Mesodermal cell (in vitro differentiated cells): ENCODE data around the gene COQ8B.

Source experiments
- H3K27ac ChIP-seq: 2 replicates; pipeline ENCODE4 v1.7.0; 2013; ENCODE audit warnings: mild to moderate bottlenecking, low read depth, low read length, moderate library complexity; ENCODE audit not compliant: severe bottlenecking
- H3K36me3 ChIP-seq: 2 replicates; pipeline ENCODE4 v1.7.1; 2013; ENCODE audit warnings: mild to moderate bottlenecking, low read length, moderate library complexity; ENCODE audit not compliant: control insufficient read depth, insufficient read depth
- H3K4me1 ChIP-seq: one replicate; pipeline ENCODE4 v1.7.1; 2013; ENCODE audit warnings: mild to moderate bottlenecking, low read length; ENCODE audit not compliant: insufficient read depth, control insufficient read depth, poor library complexity, severe bottlenecking
- H3K4me3 ChIP-seq: 2 replicates; pipeline ENCODE4 v1.7.0; 2013; ENCODE audit warnings: low read length, control low read depth, mild to moderate bottlenecking; ENCODE audit not compliant: insufficient read depth, poor library complexity, severe bottlenecking; ENCODE audit errors: extremely low read depth
- H3K9me3 ChIP-seq: 2 replicates; pipeline ENCODE4 v1.7.1; 2013; ENCODE audit warnings: mild to moderate bottlenecking, low read length, moderate library complexity; ENCODE audit not compliant: control insufficient read depth
- whole genome bisulfite sequencing, 2 experiments: methylation state at CpG; one replicate each; pipeline ENCODE4 v1.1.5; 2013; ENCODE audit warnings: missing lambda C conversion rate in 2 of 2; ENCODE audit not compliant: insufficient coverage in 2 of 2; 5-methylcytosine and 5-hydroxymethylcytosine counted together

Gene COQ8B

GRCh38 chr19:40742477-40742876 lies 25.8 kb upstream of the COQ8B start:
- peaks cover 11% of the 10 kb centered on the region for H3K4me1 ChIP-seq

GRCh38 chr19:40741527-40742390 lies 25.1 kb upstream of the COQ8B start:
- H3K27ac ChIP-seq, result no peak overlapping the region
- no peaks in the 10 kb centered on the region for H3K9me3 ChIP-seq
- 92 to 94% methylated on average over 9 to 10 of the region's 10 CpGs for WGBS, 2 experiments
- H3K4me3 ChIP-seq, result no peak overlapping the region
- H3K4me1 ChIP-seq, result peaks cover 11% of the 10 kb centered on the region
- H3K36me3 ChIP-seq, result peaks cover 33% of the 10 kb centered on the region

More at GRCh38 chr19:40742477-40742876, 25.8 kb upstream of the COQ8B start:
- Histone ChIP-seq H3K36me3 (peaks cover 26% of the 10 kb centered on the region), H3K9me3 (no peaks in the 10 kb centered on the region), H3K4me3 (no peak overlapping the region), H3K27ac (no peak overlapping the region)
- WGBS, 2 experiments, result 94 to 96% methylated on average over 15 to 17 of the region's 17 CpGs

GRCh38 chr19:40740747-40741146 lies 24.1 kb upstream of the COQ8B start:
- Histone ChIP-seq H3K9me3 (no peaks in the 10 kb centered on the region), H3K36me3 (peaks cover 43% of the 10 kb centered on the region), H3K4me1 (peaks cover 11% of the 10 kb centered on the region), H3K27ac (peak overlapping the region; percentile 16), H3K4me3 (no peak overlapping the region)
- WGBS, 2 experiments, result 88 to 92% methylated on average over 3 to 5 of the region's 6 CpGs

- H3K36me3 ChIP-seq, result peaks cover 50% of the 10 kb centered on the region
- H3K4me1 ChIP-seq, result peaks cover 4% of the 10 kb centered on the region
- no peak overlapping the region for H3K4me3 ChIP-seq
- WGBS, 2 experiments, result 78 to 85% methylated on average over 14 to 15 of the region's 16 CpGs
- no peaks in the 10 kb centered on the region for H3K9me3 ChIP-seq
- peak overlapping the region; percentile 16 for H3K27ac ChIP-seq
Measured at GRCh38 chr19:40739871-40740703, 23.4 kb upstream of the COQ8B start.

GRCh38 chr19:40739030-40739839 lies 22.5 kb upstream of the COQ8B start:
- no peak overlapping the region for H3K4me3 ChIP-seq
- no peak overlapping the region for H3K27ac ChIP-seq
- no peaks in the 10 kb centered on the region for H3K9me3 ChIP-seq
- no peaks in the 10 kb centered on the region for H3K4me1 ChIP-seq
- 94 to 96% methylated on average over 19 to 22 of the region's 22 CpGs for WGBS, 2 experiments
- peaks cover 58% of the 10 kb centered on the region for H3K36me3 ChIP-seq

- Histone ChIP-seq H3K36me3 (peaks cover 72% of the 10 kb centered on the region), H3K4me3 (no peak overlapping the region), H3K27ac (no peak overlapping the region), H3K4me1 (no peaks in the 10 kb centered on the region), H3K9me3 (no peaks in the 10 kb centered on the region)
- WGBS, 2 experiments, result 96 to 97% methylated on average over 9 of the region's 9 CpGs
Measured at GRCh38 chr19:40737102-40737644, 20.5 kb upstream of the COQ8B start.

GRCh38 chr19:40736661-40737060 lies 20.0 kb upstream of the COQ8B start:
- WGBS, 2 experiments, result 94 to 100% methylated on average over 1 to 2 of the region's 9 CpGs
- H3K4me1 ChIP-seq, result no peaks in the 10 kb centered on the region
- no peak overlapping the region for H3K27ac ChIP-seq
- H3K4me3 ChIP-seq, result no peak overlapping the region
- H3K36me3 ChIP-seq, result peaks cover 74% of the 10 kb centered on the region
- H3K9me3 ChIP-seq, result no peaks in the 10 kb centered on the region

- 96% methylated on average over 10 to 11 of the region's 11 CpGs for WGBS, 2 experiments
- Histone ChIP-seq H3K4me3 (no peak overlapping the region), H3K9me3 (no peaks in the 10 kb centered on the region), H3K4me1 (no peaks in the 10 kb centered on the region), H3K27ac (no peak overlapping the region), H3K36me3 (peaks cover 89% of the 10 kb centered on the region)
Measured at GRCh38 chr19:40735013-40735771, 18.5 kb upstream of the COQ8B start.

- no peaks in the 10 kb centered on the region for H3K4me1 ChIP-seq
- H3K27ac ChIP-seq, result no peak overlapping the region
- 91 to 98% methylated on average over 7 to 11 of the region's 13 CpGs for WGBS, 2 experiments
- H3K4me3 ChIP-seq, result no peak overlapping the region
- H3K36me3 ChIP-seq, result peaks cover 95% of the 10 kb centered on the region
- H3K9me3 ChIP-seq, result no peaks in the 10 kb centered on the region
Measured at GRCh38 chr19:40733149-40733548, 16.5 kb upstream of the COQ8B start.
